Limb (tissue), 2 donors: ENCODE data around the gene FGFBP2.
"Not testable (repeated sequence)": the region's sequence is repeated elsewhere in the genome, so short reads cannot be mapped to it uniquely, and the experiment has no call there.

Experiments used
- DNase-seq, 2 donors: peaks; one replicate each; pipeline ENCODE4 v3.0.0-alpha.2; 2016; ENCODE audit errors: extremely low spot score in 2 of 2

Gene FGFBP2

DNA sequence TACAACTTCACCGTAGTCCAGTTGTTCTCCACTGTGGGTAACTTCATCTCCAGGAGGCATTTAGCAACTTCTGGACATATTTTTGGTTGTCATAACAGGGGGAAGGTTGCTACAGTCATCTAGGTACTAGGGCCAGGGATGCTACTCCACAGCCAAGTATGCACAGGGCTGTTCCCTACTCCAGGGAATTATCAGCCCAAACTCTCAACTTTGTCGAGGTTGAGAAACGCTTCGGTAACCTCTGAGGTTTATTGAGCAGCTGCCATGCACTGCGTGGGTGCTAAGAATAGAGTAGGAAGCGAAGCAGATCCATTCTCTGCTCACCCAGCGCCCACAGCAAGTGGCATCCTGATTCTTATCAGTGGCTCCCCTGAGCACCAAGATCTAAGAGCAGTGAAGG is 32.7 kb downstream of the FGFBP2 start:
- DNase-seq = no peak

GRCh38 chr4:15929540-15929939 is 33.4 kb downstream of the FGFBP2 start:
- DNase-seq = no peak

GRCh38 chr4:15928883-15929282 is 34.1 kb downstream of the FGFBP2 start:
- DNase-seq = no peak

GRCh38 chr4:15926486-15926885 is 36.5 kb downstream of the FGFBP2 start:
- no peak for DNase-seq

GRCh38 chr4:15925830-15926229 is 37.1 kb downstream of the FGFBP2 start:
- DNase-seq = no peak

DNA sequence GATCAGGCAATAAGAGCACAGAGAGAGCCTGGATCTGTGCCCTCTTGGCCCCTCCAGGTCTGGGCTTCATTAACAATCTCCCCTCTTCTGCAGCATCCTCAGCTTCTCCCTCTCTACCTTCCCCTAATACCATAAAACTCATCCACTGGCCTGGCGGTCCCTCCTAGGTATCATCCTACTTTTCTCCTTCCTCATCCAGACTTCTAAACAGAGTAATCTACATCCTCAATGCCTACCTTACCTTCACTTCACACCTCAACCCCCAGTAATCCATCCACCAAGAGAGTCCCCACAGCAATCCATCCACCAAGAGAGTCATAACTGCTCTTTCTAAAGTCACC is 41.4 kb downstream of the FGFBP2 start:
- DNase-seq = no peak

GRCh38 chr4:15920723-15921591 is 42.0 kb downstream of the FGFBP2 start:
- no peak for DNase-seq

DNA sequence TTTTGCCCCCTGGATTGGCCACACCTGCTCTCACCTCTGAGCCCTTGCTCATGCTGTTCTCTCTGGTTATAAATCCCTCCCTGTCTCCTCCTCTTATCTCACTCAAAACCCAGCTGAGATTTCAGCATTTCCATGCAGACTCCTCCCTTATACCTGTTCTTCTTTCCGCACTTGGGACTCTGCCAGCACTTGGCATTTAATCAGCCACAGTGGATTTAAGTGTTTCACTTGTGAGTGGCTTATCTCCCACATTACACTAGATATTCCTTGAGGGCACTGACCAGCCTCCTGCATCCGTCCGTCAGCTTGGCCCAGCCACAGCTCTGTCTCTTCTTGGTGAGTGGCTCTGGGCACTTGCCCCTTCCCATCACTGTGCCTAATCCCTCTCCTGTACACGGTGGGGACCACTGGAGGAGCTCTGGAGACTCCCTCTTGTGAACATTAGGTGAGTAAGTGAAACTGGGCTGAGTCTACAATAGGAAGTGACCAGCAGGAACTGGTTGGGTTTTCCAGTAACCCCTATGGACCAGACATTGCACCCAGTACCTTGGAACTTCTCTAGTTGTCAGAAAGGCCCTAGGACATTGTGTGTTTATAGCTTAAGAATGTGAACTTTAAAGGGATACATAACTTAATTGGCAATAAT is 44.4 kb downstream of the FGFBP2 start:
- DNase-seq = no peak

GRCh38 chr4:15917297-15917696 is 45.7 kb downstream of the FGFBP2 start:
- no peak for DNase-seq

GRCh38 chr4:15916358-15916757 is 46.6 kb downstream of the FGFBP2 start:
- DNase-seq = not testable (repeated sequence)

DNA sequence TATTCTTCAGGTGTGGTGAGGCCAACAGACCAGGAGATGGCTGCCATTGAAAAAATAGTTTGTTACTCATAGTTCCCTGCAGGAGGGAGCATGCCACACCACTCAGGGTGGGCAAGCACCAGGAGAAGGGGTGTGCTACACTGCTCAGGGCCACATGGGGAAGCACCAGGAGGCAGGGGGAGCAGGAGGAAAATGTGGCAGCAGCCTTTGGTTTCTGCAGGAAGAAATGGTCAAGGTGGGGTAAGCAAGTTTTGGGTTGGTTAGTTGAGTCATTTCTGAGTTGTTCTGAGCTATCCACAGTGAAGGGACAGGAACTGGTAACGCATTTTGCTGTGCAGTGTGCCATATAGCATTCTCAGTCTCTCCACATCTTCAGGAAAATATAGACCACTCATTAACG is 48.2 kb downstream of the FGFBP2 start:
- no peak for DNase-seq

DNA sequence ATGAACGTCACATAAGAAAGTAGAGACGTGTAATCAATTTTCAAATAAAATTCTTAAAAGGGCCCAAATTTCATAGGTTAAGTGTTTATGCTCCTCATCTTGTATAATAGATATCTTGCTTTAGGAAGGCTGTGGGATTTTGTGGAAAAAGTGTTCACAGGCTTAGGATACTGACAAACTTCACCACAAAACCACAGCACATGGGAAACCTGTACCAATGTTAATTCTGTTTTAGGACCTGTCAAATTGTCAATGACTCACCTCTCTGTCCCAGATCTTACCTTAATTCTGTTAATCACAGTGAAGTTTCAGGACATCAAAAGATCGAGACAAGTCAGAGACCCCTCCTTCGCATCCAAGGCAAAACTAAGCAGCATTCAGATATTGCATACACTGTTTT is 48.7 kb downstream of the FGFBP2 start:
- DNase-seq = no peak

DNA sequence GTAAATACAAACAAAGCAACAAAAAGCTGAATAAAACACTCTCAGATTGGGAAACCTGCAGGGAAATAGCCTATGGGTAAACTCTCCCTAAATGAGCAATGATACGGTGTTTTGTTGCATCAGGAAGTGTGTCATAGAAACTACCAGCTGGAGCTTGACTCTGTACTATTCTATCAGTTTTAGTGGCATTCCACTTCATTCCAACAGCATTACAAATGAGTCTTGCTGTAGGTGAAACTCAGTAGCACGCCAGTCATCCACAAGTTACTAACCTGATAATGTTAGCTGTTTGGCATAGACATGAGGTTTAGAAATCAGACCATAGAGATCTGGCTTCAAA is 49.4 kb downstream of the FGFBP2 start:
- peak in 1 of 2 donors; percentile 36 for DNase-seq

DNA sequence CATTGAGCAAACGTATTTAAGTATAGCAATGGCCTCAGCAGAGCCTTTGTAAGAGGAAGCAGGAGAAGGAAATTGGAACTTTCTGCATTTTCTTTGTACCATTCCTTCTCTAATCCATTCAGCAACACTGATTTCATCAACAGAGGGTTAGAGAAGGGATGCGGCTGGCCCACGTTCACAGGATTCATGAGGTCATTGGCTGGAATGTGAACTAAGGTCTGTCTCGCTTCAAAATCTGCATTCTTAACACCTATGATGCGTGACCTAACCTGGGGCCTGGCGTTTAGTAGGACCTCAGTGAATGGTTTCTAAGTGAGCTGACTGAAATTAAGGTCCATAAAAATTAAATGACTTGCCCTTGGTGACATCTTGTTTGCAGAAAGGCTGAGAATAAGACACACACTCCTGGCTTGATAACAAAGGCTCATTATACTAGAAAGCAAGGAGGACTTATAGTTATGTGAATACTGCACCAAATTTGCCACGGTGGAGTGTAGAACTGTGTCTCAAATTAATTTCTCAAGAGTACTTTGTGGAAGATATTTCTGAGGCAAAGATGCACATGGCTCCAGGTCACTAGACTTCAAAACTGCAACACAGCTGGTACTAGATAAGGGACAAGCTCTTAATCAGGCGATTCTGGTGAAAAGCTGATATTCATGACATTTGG is 49.9 kb downstream of the FGFBP2 start:
- no peak for DNase-seq

DNA sequence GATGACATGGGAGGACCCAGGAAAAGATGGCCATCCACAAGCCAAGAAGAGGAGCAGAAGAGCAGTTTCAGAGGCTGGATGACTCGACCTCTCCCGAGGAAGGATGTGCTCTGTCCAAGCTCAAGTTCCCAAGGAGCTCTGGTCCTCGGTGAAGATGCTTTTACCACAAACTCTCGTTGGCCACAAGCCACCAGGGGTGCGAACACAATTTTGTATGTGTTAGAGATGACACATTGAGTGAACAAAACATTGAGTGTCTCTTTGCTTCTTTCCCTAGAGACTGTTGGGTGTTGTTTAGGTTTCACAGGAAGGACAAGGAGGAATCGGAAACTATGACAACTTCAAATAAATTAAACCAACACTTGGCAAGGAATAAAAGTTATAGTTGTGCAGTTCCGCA is 50.7 kb downstream of the FGFBP2 start:
- no peak for DNase-seq
